Panc1 (cell line): ENCODE data around the gene PRKCA. TPM values are rescaled to one million over a fixed set of nuclear protein-coding genes. Genes with fewer than 3 reads are reported as not detected.

ENCODE experiments used
- ATAC-seq: fragments of 200-7000 bp; cut with Tn5 transposase; 2 replicates; pipeline ENCODE4 v1.9.1; 2020; ENCODE audit warnings: mild to moderate bottlenecking, moderate library complexity
- BruUV-seq: library from RNA; stranded (reverse); fragments of 400-500 nt; replicated peaks from 2 replicates; lab custom pipeline; 2021; lab: Mats Ljungman, UMichigan
- CTCF ChIA-PET: fragments of 300-600 bp; sonication (Branson Sonifier 250); formaldehyde crosslinking; loops from one replicate; lab custom pipeline; 2022; ENCODE audit warnings: antibody characterized with exemption; lab: Charles Lee
- POLR2A ChIA-PET: fragments of 300-600 bp; sonication (Branson Sonifier 250); formaldehyde crosslinking; loops from one replicate; lab custom pipeline; 2022; ENCODE audit warnings: antibody characterized with exemption; lab: Charles Lee
- DNase-seq: peaks from one replicate; pipeline ENCODE4 v3.0.0-alpha.2; 2010; ENCODE audit warnings: low read depth, low spot score
- H3K27ac ChIP-seq: 2 replicates; pipeline ENCODE4 v1.5.1; 2011; ENCODE audit warnings: mild to moderate bottlenecking, low read length, inconsistent platforms
- H3K27me3 ChIP-seq: fragments of 200-500 bp; sonication (Bioruptor generic); 2 replicates; pipeline ENCODE4 v1.6.0; 2014; ENCODE audit warnings: low read length, inconsistent platforms; ENCODE audit not compliant: control insufficient read depth, insufficient read depth
- H3K36me3 ChIP-seq: fragments of 200-500 bp; sonication (Bioruptor generic); 2 replicates; pipeline ENCODE4 v1.5.1; 2014; ENCODE audit warnings: inconsistent platforms, mild to moderate bottlenecking, low read length, moderate library complexity; ENCODE audit not compliant: control insufficient read depth, insufficient read depth
- H3K4me1 ChIP-seq: 2 replicates; pipeline ENCODE4 v1.5.1; 2011; ENCODE audit warnings: inconsistent platforms, mild to moderate bottlenecking, low read length, moderate library complexity; ENCODE audit not compliant: control insufficient read depth, insufficient read depth
- H3K4me3 ChIP-seq, 2 experiments: 2 replicates each; pipeline ENCODE4 v1.5.1; 2011 to 2012; ENCODE audit warnings: low read depth in 2 of 2, low read length in 2 of 2, mild to moderate bottlenecking in 2 of 2, inconsistent platforms in 1 of 2, moderate library complexity in 1 of 2
- H3K9me3 ChIP-seq: fragments of 200-500 bp; sonication (Bioruptor generic); 2 replicates; pipeline ENCODE4 v1.5.1; 2014; ENCODE audit warnings: low read depth, mild to moderate bottlenecking, inconsistent platforms, low read length, moderate library complexity; ENCODE audit not compliant: control insufficient read depth, insufficient read depth
- POLR2AphosphoS5 ChIP-seq: IDR thresholded peaks from 2 replicates; pipeline ENCODE4 v1.6.1; 2012; ENCODE audit warnings: mild to moderate bottlenecking, low read depth, low read length, moderate library complexity
- SIN3A ChIP-seq: IDR thresholded peaks from 2 replicates; pipeline ENCODE4 v1.6.1; 2012; ENCODE audit warnings: low read depth, mild to moderate bottlenecking, low read length, moderate library complexity, borderline replicate concordance; ENCODE audit not compliant: insufficient read depth
- TCF7L2 ChIP-seq: IDR thresholded peaks from 2 replicates; pipeline ENCODE4 v1.6.1; 2011; ENCODE audit warnings: mild to moderate bottlenecking, low read depth, low read length, inconsistent platforms
- in situ Hi-C: cut with HindIII; loops from 2 replicates; pipeline ENCODE4 v1.10.0; 2016; ENCODE audit warnings: low sequenced_read_pairs, low pct_unique_long_range_greater_than_20kb
- intact Hi-C: fragments of 100-400 bp; cut with micrococcal nuclease; formaldehyde crosslinking; loops from one replicate; pipeline ENCODE4 v1.10.0; 2022; ENCODE audit not compliant: unreplicated experiment
- total RNA-seq: library from RNA; stranded (reverse); gene quantifications from one replicate; pipeline ENCODE4 v1.2.1, GENCODE V29; 2021; ENCODE audit not compliant: unreplicated experiment
- TF ChIP-seq, protein P1 (sequence below), 2 experiments: IDR thresholded peaks; 2 replicates each; pipeline ENCODE4 v1.6.1; 2011 to 2012; ENCODE audit warnings: low read depth in 2 of 2, control low read depth in 1 of 2, low read length in 1 of 2, mild to moderate bottlenecking in 1 of 2, moderate library complexity in 1 of 2; ENCODE audit not compliant: insufficient read depth in 1 of 2
- TF ChIP-seq, protein P2 (sequence below): fragments of 450-650 bp; IDR thresholded peaks from 2 replicates; pipeline ENCODE4 v1.5.1; 2017; ENCODE audit warnings: mild to moderate bottlenecking

The PRKCA gene
- total RNA-seq, 1 experiment from 2014 or later, result 53.0 TPM

DNA sequence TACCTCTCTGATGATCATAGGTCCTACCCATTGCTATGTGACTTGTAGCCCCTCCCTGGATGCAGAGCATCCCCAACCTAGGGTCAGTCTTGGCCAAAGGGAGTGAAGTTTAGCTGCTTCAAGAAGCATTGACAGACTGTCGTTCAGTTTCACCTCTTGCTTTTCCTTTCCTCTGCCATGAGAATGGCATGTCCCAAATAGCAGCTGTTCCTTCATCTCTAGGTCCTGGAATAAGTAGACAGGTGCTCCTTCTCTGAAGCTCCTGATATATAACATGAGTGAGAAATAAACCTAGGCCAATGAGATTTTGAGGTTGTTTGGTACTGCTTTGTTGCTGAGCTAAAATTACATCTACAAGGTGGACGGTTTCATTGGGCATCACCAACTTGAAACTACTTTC, 328.0 kb downstream of the PRKCA start:
- no peak for ATAC-seq
- H3K4me3 ChIP-seq, result no peak overlapping the region

DNA sequence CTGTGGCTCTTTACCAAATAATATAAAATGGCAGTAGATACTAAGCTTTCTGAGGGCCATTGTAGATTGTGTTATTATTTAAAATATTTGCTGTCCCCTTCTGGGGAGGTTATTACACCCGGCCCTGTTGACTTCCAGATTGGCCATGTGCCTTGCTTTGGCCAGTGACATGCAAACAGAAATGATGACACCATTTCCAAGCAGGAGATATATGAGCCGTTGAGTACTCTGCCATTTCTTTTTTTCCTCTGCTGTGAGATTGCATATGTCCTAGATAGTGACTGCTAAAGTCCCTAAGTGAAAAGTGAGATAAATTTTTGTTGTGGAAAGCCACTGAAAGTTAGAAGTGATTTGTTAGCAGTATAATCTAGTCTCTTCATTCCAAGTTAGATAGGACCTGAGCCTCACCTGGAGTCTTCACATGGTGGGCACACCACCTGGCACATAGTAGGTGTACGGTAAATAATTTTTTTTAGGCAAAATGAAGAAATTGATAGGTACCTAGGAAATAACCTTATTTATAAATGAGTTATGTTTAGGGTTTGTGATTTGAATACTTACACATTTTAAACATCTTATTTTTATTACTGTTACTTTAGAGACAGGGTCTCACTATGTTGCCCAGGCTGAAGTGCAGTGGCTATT, 328.5 kb downstream of the PRKCA start:
- Histone ChIP-seq H3K4me1 (no peaks in the 10 kb centered on the region), H3K27me3 (no peaks in the 10 kb centered on the region), H3K27ac (no peak overlapping the region), H3K9me3 (no peaks in the 10 kb centered on the region), H3K36me3 (no peaks in the 10 kb centered on the region; the same call in 1 of the 2 replicates), H3K4me3 (no peak overlapping the region)
- intact Hi-C loops, result no loop called here
- ChIA-PET CTCF (no interaction called here), POLR2A (no interaction called here)
- in situ Hi-C loops, result no loop called here
- TF ChIP-seq, protein P1, sequence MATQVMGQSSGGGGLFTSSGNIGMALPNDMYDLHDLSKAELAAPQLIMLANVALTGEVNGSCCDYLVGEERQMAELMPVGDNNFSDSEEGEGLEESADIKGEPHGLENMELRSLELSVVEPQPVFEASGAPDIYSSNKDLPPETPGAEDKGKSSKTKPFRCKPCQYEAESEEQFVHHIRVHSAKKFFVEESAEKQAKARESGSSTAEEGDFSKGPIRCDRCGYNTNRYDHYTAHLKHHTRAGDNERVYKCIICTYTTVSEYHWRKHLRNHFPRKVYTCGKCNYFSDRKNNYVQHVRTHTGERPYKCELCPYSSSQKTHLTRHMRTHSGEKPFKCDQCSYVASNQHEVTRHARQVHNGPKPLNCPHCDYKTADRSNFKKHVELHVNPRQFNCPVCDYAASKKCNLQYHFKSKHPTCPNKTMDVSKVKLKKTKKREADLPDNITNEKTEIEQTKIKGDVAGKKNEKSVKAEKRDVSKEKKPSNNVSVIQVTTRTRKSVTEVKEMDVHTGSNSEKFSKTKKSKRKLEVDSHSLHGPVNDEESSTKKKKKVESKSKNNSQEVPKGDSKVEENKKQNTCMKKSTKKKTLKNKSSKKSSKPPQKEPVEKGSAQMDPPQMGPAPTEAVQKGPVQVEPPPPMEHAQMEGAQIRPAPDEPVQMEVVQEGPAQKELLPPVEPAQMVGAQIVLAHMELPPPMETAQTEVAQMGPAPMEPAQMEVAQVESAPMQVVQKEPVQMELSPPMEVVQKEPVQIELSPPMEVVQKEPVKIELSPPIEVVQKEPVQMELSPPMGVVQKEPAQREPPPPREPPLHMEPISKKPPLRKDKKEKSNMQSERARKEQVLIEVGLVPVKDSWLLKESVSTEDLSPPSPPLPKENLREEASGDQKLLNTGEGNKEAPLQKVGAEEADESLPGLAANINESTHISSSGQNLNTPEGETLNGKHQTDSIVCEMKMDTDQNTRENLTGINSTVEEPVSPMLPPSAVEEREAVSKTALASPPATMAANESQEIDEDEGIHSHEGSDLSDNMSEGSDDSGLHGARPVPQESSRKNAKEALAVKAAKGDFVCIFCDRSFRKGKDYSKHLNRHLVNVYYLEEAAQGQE (IDR thresholded peaks at IDR 0.05; ENCODE audit: insufficient read depth in 1 of 2, low read depth in 2 of 2, low read length in 1 of 2), result no peak
- TF ChIP-seq, protein P2, sequence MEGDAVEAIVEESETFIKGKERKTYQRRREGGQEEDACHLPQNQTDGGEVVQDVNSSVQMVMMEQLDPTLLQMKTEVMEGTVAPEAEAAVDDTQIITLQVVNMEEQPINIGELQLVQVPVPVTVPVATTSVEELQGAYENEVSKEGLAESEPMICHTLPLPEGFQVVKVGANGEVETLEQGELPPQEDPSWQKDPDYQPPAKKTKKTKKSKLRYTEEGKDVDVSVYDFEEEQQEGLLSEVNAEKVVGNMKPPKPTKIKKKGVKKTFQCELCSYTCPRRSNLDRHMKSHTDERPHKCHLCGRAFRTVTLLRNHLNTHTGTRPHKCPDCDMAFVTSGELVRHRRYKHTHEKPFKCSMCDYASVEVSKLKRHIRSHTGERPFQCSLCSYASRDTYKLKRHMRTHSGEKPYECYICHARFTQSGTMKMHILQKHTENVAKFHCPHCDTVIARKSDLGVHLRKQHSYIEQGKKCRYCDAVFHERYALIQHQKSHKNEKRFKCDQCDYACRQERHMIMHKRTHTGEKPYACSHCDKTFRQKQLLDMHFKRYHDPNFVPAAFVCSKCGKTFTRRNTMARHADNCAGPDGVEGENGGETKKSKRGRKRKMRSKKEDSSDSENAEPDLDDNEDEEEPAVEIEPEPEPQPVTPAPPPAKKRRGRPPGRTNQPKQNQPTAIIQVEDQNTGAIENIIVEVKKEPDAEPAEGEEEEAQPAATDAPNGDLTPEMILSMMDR, result no peak
- TF ChIP-seq POLR2AphosphoS5 (no peak), SIN3A (no peak), TCF7L2 (no peak)
- no TSS peak for BruUV-seq
- no peak for ATAC-seq
- no peak for DNase-seq

More for the DNA sequence above, 328.0 kb downstream of the PRKCA start:
- in situ Hi-C loops (no loop called here), intact Hi-C loops (no loop called here)
- no TSS peak for BruUV-seq
- ChIA-PET CTCF (no interaction called here), POLR2A (no interaction called here)
- TF ChIP-seq TCF7L2 (no peak), POLR2AphosphoS5 (no peak), SIN3A (no peak)
- TF ChIP-seq, protein P2, result no peak
- TF ChIP-seq, protein P1 (IDR thresholded peaks at IDR 0.05; ENCODE audit: insufficient read depth in 1 of 2, low read depth in 2 of 2, low read length in 1 of 2), result no peak
- H3K27me3 ChIP-seq, result no peaks in the 10 kb centered on the region
- no peak for DNase-seq
- no peaks in the 10 kb centered on the region for H3K4me1 ChIP-seq
- no peaks in the 10 kb centered on the region for H3K9me3 ChIP-seq
- H3K27ac ChIP-seq, result no peak overlapping the region
- no peaks in the 10 kb centered on the region; the same call in 1 of the 2 replicates for H3K36me3 ChIP-seq
